Spleen (tissue), 11 donors: ENCODE results near the gene BUB1B. TPM values are rescaled to one million over a fixed set of nuclear protein-coding genes. Genes with fewer than 3 reads are reported as not detected.

ENCODE experiments used
- DNase-seq: peaks from one replicate; pipeline ENCODE4 v3.0.0-alpha.2; 2020
- H3K27ac ChIP-seq, 8 donors: fragments of 200-600 bp; sonication (generic) in 7 of 8; 1 replicate in 4 of 8; 2 replicates in 4 of 8; pipeline versions ENCODE4 v1.5.0 to v1.8.0; 2016 to 2021; ENCODE audit warnings: inconsistent platforms in 4 of 8, mild to moderate bottlenecking in 4 of 8, moderate library complexity in 1 of 8
- H3K27me3 ChIP-seq, 7 donors: fragments of 200-600 bp; sonication (generic) in 6 of 7; replicated peaks in 1 of 7; 1 replicate in 4 of 7; 2 replicates in 3 of 7; pipeline versions ENCODE4 v1.5.0 to v1.8.0; 2016 to 2021; ENCODE audit warnings: inconsistent platforms in 3 of 7, mild to moderate bottlenecking in 1 of 7
- H3K36me3 ChIP-seq, 6 donors: fragments of 200-600 bp; sonication (generic) in 5 of 6; 1 replicate in 4 of 6; 2 replicates in 2 of 6; pipeline versions ENCODE4 v1.5.0 to v1.8.0; 2016 to 2021; ENCODE audit warnings: inconsistent platforms in 2 of 6
- H3K4me1 ChIP-seq, 6 donors: fragments of 200-600 bp; sonication (generic) in 5 of 6; 1 replicate in 3 of 6; 2 replicates in 3 of 6; pipeline versions ENCODE4 v1.5.0 to v1.8.0; 2016 to 2021; ENCODE audit warnings: inconsistent platforms in 3 of 6
- H3K4me3 ChIP-seq, 8 donors: fragments of 200-600 bp; sonication (generic) in 7 of 8; 1 replicate in 4 of 8; 2 replicates in 4 of 8; pipeline versions ENCODE4 v1.5.0 to v1.8.0; 2016 to 2021; ENCODE audit warnings: inconsistent platforms in 4 of 8, mild to moderate bottlenecking in 4 of 8, moderate library complexity in 2 of 8
- H3K9me3 ChIP-seq, 8 donors: fragments of 200-600 bp; sonication (generic) in 7 of 8; 1 replicate in 4 of 8; 2 replicates in 4 of 8; pipeline versions ENCODE4 v1.5.0 to v1.8.0; 2016 to 2021; ENCODE audit warnings: inconsistent platforms in 4 of 8
- POLR2A ChIP-seq, 3 donors: fragments of 450-650 bp; IDR thresholded peaks; one replicate each; pipeline ENCODE4 v1.5.1; 2017; ENCODE audit warnings: antibody characterized with exemption in 3 of 3, mild to moderate bottlenecking in 1 of 3
- POLR2AphosphoS5 ChIP-seq, 3 donors: sonication (generic); formaldehyde crosslinking; IDR thresholded peaks; one replicate each; pipeline ENCODE4 v1.5.1; 2017; ENCODE audit warnings: antibody characterized with exemption in 3 of 3
- WGBS, 5 donors: extraction: QIAGEN DNeasy Blood & Tissue Kit in 3 of 5; methylation state at CpG; one replicate each; pipeline versions ENCODE4 v1.1.5 to v1.1.7; 2013 to 2018; 5-methylcytosine and 5-hydroxymethylcytosine counted together
- intact Hi-C: fragments of 100-400 bp; cut with DNase I; formaldehyde crosslinking; loops from one replicate; pipeline ENCODE4 v1.15.0; 2023; ENCODE audit warnings: low total_unique reads
- polyA plus RNA-seq, 3 donors: library from polyadenylated mRNA; stranded (reverse); fragments of 200-250 nt; gene quantifications; one replicate each; pipeline ENCODE4 v1.2.1, GENCODE V29; 2013
- total RNA-seq, 7 donors: library from RNA; depleted of rRNA in 3 of 7; stranded (reverse); fragments of >200 nt in 3 of 7; fragmentation: NEBNext Ultra II Directional in 4 of 7; extraction: Animal tissue kit (Norgen Biotek cat#: 25700) in 4 of 7; gene quantifications; one replicate each; pipeline versions ENCODE4 v1.1.0 to v1.2.1, GENCODE V29; 2016 to 2021
- TF ChIP-seq, protein P1 (sequence below), 11 experiments: fragments of 200-600 bp in 7 of 11; fragments of 450-650 bp in 4 of 11; sonication (generic) in 4 of 11; IDR thresholded peaks in 8 of 11; conservative IDR thresholded peaks in 3 of 11; 1 replicate in 7 of 11; 2 replicates in 4 of 11; pipeline versions ENCODE4 v1.4.0 to v1.8.0; 2016 to 2021; ENCODE audit warnings: antibody characterized with exemption in 11 of 11, inconsistent platforms in 4 of 11, mild to moderate bottlenecking in 1 of 11
- donor health status: healthy with polysubstance abuse.
- donor health status: DM: no; HTN: no; CAD: no; lungs with moderate emphysema.
- donor health status: DM: no; HTN: no; CAD: no.
- donor health status: Bipolar disorder and iron deficiency.
- donor health status: healthy.
- donor health status: DM: no; HTN: no; CAD: no.
- donor health status: DM: yes; HTN: yes; CAD: no.

Gene BUB1B
- total and polyA plus RNA-seq, 10 donors = 1.2 to 11.8 (median 6.3) TPM

DNA sequence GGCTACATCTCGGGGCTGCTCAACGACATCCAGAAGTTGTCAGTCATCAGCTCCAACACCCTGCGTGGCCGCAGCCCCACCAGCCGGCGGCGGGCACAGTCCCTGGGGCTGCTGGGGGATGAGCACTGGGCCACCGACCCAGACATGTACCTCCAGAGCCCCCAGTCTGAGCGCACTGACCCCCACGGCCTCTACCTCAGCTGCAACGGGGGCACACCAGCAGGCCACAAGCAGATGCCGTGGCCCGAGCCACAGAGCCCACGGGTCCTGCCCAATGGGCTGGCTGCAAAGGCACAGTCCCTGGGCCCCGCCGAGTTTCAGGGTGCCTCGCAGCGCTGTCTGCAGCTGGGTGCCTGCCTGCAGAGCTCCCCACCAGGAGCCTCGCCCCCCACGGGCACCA, 105.0 kb downstream of the BUB1B start:
- no peaks in the 10 kb centered on the region for H3K9me3 ChIP-seq
- no peak overlapping the region for H3K27ac ChIP-seq
- 85 to 97% (median 95%) methylated on average over 8 to 20 of the region's 20 CpGs for WGBS, 5 donors
- TF ChIP-seq POLR2AphosphoS5 (IDR thresholded peaks at IDR 0.05) (no peak), POLR2A (IDR thresholded peaks at IDR 0.05) (no peak)
- TF ChIP-seq, protein P1, sequence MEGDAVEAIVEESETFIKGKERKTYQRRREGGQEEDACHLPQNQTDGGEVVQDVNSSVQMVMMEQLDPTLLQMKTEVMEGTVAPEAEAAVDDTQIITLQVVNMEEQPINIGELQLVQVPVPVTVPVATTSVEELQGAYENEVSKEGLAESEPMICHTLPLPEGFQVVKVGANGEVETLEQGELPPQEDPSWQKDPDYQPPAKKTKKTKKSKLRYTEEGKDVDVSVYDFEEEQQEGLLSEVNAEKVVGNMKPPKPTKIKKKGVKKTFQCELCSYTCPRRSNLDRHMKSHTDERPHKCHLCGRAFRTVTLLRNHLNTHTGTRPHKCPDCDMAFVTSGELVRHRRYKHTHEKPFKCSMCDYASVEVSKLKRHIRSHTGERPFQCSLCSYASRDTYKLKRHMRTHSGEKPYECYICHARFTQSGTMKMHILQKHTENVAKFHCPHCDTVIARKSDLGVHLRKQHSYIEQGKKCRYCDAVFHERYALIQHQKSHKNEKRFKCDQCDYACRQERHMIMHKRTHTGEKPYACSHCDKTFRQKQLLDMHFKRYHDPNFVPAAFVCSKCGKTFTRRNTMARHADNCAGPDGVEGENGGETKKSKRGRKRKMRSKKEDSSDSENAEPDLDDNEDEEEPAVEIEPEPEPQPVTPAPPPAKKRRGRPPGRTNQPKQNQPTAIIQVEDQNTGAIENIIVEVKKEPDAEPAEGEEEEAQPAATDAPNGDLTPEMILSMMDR (IDR thresholded peaks at IDR 0.05 in 8 of 11, conservative IDR thresholded peaks at IDR 0.05 in 3 of 11) = no peak
- no peak for DNase-seq
- no peaks in the 10 kb centered on the region for H3K4me1 ChIP-seq
- no peaks in the 10 kb centered on the region for H3K27me3 ChIP-seq
- intact Hi-C loops = no loop called here
- no peaks in the 10 kb centered on the region for H3K36me3 ChIP-seq
- H3K4me3 ChIP-seq = no peak overlapping the region

DNA sequence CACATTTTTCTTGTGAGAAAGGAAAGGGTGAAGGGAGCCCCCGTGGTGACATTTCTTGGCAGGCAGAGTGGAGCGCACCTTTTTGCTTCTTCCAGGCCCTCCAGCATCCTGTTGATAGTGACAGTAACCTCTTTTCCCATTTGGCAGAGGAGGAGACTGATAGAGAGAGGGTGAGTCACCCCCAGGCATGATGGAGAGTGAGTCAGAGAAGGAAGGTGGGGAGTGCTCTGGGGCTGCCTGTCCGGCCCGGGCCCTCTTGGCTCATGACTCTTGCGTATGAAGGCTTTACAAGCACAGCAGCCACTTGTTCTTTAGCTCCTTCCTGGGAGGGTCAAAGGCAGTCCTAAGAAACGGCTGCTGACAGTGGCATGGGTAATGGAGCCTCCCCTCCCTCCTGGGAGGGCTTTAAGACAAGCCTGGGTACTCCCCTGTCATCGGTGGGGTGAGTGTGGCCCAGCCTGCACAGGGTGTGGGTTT, 106.0 kb downstream of the BUB1B start:
- TF ChIP-seq POLR2AphosphoS5 (IDR thresholded peaks at IDR 0.05) (no peak), POLR2A (IDR thresholded peaks at IDR 0.05) (no peak)
- TF ChIP-seq, protein P1 (IDR thresholded peaks at IDR 0.05 in 8 of 11, conservative IDR thresholded peaks at IDR 0.05 in 3 of 11) = no peak
- Histone ChIP-seq H3K36me3 (no peaks in the 10 kb centered on the region), H3K4me1 (no peaks in the 10 kb centered on the region), H3K4me3 (no peak overlapping the region), H3K27ac (no peak overlapping the region), H3K27me3 (no peaks in the 10 kb centered on the region), H3K9me3 (no peaks in the 10 kb centered on the region)
- 65 to 79% (median 68%) methylated on average over 7 of the region's 7 CpGs for WGBS, 5 donors
- DNase-seq = no peak
- intact Hi-C loops = no loop called here

DNA sequence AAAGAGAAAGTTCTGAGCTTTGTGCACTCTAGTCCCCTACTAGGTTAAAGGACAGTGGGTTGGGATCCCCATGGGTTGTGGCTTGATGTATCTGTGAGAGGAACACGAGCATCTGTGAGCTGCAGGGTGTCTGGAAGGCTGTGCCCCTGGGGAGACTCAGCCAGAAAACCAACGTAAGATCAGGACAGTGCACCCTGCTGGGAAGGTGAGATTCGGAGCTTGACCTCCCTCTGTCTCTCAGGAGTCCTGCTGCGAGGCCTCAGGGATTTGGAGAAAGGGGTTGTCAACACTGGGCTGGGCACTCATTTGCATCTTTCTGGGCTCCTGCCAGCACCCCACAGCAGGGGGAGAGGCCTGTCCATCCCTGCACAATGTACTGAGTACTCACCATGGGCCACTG, 106.8 kb downstream of the BUB1B start:
- Histone ChIP-seq H3K27me3 (no peaks in the 10 kb centered on the region), H3K4me1 (no peaks in the 10 kb centered on the region), H3K9me3 (no peaks in the 10 kb centered on the region), H3K4me3 (no peak overlapping the region), H3K27ac (no peak overlapping the region), H3K36me3 (no peaks in the 10 kb centered on the region)
- no peak for TF ChIP-seq POLR2AphosphoS5 (IDR thresholded peaks at IDR 0.05)
- TF ChIP-seq, protein P1 (IDR thresholded peaks at IDR 0.05 in 8 of 11, conservative IDR thresholded peaks at IDR 0.05 in 3 of 11) = no peak
- no peak for DNase-seq
- WGBS, 5 donors = 77 to 83% (median 82%) methylated on average over 4 of the region's 4 CpGs
- intact Hi-C loops = no loop called here

DNA sequence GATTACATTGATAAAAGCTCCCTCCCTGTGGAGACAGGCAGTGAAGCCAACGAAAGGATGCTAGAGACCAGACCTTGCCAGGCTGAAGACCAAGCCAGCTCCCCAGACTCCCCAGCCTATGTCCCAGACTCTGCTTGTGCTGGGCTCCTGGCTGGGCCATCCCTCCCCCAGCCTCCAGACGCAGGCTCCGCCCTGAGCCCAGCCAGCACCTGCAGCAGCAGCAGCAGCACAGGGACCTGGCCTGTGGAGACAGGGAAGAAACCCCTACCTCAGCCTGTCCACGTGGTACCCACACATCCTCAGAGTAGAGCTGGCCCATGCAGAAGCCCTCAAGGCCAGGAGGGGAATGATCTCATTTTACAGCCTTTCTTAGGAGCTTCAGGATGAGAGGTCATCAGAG, 108.7 kb downstream of the BUB1B start:
- Histone ChIP-seq H3K4me3 (no peak overlapping the region), H3K27me3 (no peaks in the 10 kb centered on the region), H3K4me1 (peaks cover 0 to 4% (median 0%) of the 10 kb centered on the region in 6 donors), H3K36me3 (no peaks in the 10 kb centered on the region), H3K9me3 (no peaks in the 10 kb centered on the region), H3K27ac (no peak overlapping the region)
- intact Hi-C loops = loop anchor here (5.0 kb wide), 1 partner anchor 52 kb away; no protein-coding TSS in a partner anchor
- no peak for DNase-seq
- 68 to 90% (median 80%) methylated on average over 4 of the region's 4 CpGs for WGBS, 5 donors
- TF ChIP-seq, protein P1 (IDR thresholded peaks at IDR 0.05 in 8 of 11, conservative IDR thresholded peaks at IDR 0.05 in 3 of 11) = no peak
- no peak for TF ChIP-seq POLR2AphosphoS5 (IDR thresholded peaks at IDR 0.05)
- no peak for TF ChIP-seq POLR2A (IDR thresholded peaks at IDR 0.05)
